ENCODE data around the gene QPCTL.
"Not testable (repeated sequence)": the region's sequence is repeated elsewhere in the genome, so short reads cannot be mapped to it uniquely, and the experiment has no call there.

Gene QPCTL

DNA sequence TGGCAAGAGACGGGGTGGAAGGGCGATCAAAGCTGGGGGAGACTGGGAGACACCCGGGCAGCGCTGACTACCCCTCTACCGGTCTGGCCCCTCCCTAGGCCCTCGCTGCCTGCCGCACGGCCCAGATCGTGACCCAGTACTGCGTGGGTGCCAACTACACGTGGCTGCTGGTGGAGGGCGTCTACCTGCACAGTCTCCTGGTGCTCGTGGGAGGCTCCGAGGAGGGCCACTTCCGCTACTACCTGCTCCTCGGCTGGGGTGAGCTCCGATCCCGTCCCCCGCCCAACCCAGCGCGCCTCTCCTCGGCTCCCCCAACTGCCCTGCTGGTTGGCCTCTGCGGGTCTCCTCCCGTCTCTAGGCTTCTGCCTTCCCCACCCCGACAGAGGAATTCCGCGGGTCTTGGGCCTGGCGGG lies 15.6 kb upstream of the QPCTL start:
- no peak for DNase-seq

GRCh38 chr19:45677351-45678230 lies 14.9 kb upstream of the QPCTL start:
- DNase-seq = peak; percentile 39 to 76 (median 61)

GRCh38 chr19:45681391-45682015 lies 11.0 kb upstream of the QPCTL start:
- peak; percentile 78 to 88 (median 84) for DNase-seq

- DNase-seq = no peak
These were observed 10.3 kb upstream of the QPCTL start for GRCh38 chr19:45682117-45682516.

DNA sequence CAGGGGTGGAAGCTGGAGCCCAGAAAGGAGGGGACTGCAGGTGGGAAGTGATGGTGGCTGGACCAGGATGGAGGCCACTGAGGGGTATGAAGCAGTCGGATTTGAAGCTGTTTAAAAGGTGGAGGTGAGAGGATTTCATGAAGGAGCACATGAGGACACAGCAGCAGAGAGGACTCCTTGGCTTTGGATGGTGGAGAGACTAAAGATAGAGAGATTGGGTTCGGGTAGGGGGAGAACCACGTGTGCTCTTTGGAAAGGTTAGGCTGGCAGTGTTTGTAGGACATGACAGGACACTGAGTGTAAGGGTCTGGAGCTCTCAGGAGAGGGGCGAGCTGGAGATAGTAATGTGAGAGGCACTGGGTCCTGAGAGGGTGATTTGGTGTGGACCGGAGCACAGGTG lies 9.6 kb upstream of the QPCTL start:
- no peak for DNase-seq

GRCh38 chr19:45685045-45685444 lies 7.4 kb upstream of the QPCTL start:
- not testable (repeated sequence) for DNase-seq

- no peak for DNase-seq
These were observed 4.9 kb upstream of the QPCTL start for GRCh38 chr19:45687599-45687998.

GRCh38 chr19:45691516-45692186 lies 815 bp upstream of the QPCTL start, which contains the start of gene SNRPD2:
Gene SNRPD2, minus strand, starts transcription at chr19:45691953. Its CDS starts 65 bp downstream, at chr19:45691888.
- DNase-seq = peak; percentile 96 to 99 (median 97)

- peak; percentile 85 to 92 (median 86) for DNase-seq
These were observed 781 bp downstream of the QPCTL start for GRCh38 chr19:45693106-45693788.

GRCh38 chr19:45701676-45702075 lies 9.2 kb downstream of the QPCTL start:
- DNase-seq = no peak

- no peak for DNase-seq
These were observed 12.6 kb downstream of the QPCTL start for GRCh38 chr19:45705115-45705514.

DNA sequence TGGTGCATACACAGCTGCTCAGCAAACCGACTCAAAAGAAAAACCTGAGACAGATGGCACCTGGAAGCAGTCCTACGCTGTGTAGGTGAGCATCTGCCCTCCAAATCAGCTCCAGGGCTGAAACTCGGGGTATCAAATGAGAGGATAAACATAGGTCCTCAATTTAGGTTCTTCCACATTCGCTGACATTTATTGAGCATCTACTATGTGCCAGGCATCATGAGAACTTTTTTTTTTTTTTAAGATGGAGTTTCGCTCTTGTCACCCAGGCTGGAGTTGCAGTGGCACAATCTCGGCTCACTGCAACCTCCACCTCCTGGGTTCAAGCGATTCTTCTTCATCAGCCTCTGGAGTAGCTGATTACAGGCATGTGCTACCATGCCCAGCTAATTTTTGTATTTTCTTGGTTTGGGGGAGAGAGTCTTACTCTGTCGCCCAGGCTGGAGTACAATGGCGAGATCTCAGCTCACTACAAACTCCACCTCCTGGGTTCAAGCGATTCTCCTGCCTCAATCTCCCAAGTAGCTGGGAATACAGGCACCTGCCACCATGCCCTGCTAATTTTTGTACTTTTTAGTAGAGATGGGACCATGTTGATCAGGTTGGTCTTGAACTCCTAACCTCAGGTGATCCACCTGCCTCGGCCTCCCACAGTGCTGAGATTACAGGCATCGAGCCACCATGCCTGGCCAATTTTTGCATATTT lies 13.4 kb downstream of the QPCTL start:
- no peak for DNase-seq

DNA sequence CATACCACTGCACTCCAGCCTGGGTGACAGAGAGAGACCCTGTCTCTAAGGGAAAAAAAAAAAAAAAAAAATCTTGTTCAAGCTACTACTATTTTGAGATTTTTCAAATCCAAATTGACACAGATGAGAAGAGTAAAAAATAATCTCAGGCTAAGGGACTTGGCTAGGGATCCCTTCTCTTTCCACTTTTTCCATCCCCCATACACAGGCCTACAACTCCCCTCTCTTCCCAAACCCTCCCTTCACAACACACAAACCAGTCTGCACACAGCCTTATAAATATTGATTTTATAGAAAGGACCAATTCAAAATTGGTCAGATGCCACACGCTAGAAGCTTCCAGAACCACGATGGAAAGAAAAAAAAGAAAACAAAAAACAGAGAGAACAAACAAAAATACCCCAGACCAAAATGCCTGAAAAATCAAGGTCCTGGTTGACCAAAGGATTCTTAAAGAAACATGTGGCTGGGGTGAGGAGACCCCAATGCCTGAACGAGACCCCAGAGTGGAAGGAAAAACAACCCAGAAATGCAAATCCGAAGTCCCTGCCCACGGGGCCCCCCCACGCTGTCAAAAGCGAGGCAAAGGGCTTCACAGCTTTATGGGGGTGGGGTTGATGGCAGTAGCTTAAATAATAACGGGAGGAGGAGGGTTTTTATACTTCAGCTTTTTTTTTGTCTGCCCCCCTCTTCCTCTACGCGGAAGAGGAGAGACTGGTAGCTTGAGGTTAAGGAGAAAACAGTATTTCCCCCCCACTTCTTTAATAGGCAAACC lies 18.1 kb downstream of the QPCTL start:
- DNase-seq = no peak

DNA sequence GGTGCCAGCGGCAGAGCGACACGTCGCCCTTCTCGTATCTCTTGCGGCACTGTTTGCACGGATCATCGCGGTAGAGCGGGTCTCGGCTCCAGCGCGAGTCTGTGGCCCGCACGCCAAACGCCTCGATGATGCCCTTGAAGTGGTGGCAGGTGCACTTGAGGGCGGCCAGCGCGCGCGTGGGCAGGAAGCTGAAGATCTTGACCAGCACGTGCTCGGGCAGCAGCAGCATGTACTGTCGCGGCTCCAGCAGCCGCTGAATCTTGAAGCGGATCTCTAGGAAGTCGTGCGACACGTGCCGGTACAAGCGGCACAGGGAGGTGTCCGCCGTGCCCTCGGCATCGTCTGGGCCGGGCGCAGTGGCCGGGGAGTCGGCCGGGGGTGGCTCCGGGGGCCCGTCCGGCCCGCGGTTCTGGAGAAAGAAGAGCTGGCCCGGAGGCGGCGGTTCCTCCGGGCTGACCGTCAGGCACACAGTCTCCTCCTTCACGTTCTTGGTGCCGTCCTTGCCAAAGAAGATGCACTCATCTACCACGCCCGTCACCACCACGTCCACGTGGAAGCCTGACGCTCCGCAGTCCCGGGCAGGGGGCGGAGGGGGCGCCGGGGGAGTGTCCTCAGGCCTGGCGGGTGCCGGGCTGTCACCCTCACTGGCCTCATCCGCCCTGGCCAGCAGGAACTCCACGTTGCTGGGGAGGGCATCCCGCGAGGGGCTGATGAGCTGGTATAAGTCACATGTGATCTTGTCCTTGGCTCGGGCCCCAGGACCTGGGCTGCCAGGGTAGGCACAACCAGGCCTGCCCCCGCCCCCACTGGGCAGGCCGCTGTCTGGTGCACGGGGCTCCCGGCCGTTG lies 19.6 kb downstream of the QPCTL start:
- no peak for DNase-seq

GRCh38 chr19:45712699-45713067 lies 20.2 kb downstream of the QPCTL start:
- DNase-seq = no peak

- no peak for DNase-seq
These were observed 20.7 kb downstream of the QPCTL start for GRCh38 chr19:45713141-45713540.

DNA sequence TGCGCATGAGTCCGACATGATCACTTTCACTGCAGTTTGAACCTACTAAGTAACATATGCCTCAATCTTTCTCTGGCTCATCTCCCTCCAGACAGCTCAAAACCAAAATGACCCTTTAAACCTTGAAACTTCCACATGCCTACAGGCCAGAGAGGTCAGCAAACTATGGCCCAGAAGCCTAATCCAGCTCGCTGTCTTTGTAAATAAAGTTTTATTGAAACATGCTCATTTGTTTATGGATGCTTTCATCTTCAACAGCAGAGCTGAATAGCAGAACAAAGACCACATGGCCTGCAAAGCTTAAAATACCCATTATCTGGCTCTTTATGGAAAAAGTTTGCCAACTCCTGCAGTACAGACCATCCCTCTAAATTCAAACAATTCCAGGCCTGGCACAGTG lies 22.7 kb downstream of the QPCTL start:
- DNase-seq = no peak

GRCh38 chr19:45716359-45717130 lies 24.1 kb downstream of the QPCTL start:
- peak in 3 of 4 experiments; percentile 6 to 26 (median 23) for DNase-seq
